CD4-positive, alpha-beta T cell treated with Interleukin-17A for 1 hour (primary cell): Measurements from ENCODE around the gene PCDHGC5.
A peak's percentile ranks its signal among the peaks of the same experiment; 100 is the strongest.

Experiments
- DNase-seq: peaks from one replicate; pipeline ENCODE4 v3.0.0-alpha.2; 2020

Gene PCDHGC5

DNA sequence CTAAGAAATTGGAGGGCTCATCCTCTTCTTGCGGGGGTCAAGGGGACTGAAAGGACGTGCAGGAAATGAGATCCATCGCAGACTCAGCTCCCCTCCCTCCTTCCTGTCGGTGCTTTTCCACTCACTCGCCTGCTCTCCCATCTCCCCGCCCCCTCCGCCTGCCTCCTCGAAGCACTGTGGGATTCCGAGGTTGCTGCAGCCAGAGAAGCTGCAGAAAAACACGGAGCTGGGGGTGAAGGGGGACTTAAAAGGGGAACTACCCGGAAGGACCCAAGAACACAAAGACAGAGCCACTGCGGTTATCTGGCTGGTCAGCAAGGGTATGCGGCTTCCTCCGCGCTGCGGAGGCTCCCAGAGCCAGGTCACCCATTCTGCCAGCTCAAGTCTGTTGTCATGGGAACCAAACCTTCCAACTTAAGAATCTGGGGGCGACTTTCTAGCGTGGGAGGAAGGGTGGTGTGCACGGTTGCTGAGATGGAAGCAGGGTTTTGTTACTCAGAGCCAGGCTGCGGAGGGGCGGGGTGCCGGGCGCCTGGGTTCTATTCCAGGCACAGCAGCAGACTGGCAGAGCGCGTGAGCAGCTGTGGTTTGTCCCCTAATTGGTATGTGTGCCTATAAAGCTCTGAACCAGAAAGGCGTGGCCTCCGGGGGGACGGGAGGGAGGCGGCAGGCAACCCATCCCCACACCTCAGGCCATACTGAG is 24.9 kb downstream of the PCDHGC5 start:
- DNase-seq: peak; percentile 37

GRCh38 chr5:141514330-141515133 is 25.7 kb downstream of the PCDHGC5 start:
- no peak for DNase-seq

DNA sequence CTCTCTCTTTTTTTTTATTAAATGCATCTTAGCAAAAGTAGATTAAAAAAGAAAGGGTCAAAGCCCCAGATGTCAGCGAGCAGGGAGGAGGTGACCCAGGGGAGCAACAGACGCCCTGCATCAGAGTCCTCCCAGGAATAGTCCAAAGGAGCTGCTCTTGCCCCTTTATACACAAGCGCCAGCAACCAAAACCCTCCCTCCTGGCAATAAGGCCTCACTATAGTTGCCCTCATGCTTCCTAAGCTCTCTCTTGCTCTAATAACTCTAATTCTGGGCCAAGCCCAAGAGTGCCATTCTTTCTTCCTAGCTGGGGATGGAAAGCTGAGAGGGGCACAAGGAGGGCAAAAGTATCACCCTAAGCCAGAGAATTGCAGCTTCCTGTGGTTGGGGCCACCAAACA is 26.3 kb downstream of the PCDHGC5 start:
- no peak for DNase-seq

GRCh38 chr5:141515946-141516671 is 27.2 kb downstream of the PCDHGC5 start:
- no peak for DNase-seq

DNA sequence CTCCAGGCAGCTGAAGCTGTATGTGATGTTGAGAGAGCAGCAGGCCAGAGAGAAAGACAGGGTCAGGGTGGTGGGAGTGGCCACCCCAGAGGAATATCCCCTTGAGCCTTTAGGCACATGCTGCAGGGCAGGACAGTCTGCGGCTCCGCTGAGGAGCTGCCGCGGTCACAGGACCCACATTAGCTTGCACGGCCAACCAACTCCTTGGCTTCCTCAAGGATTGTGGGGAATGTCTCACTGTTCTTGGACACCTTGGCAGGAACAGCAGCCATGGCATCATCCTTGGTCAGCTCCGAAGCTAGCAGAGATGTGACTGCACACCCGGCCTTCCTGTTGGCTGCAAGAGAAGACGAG is 27.8 kb downstream of the PCDHGC5 start:
- no peak for DNase-seq

GRCh38 chr5:141517312-141517711 is 28.4 kb downstream of the PCDHGC5 start:
- DNase-seq: no peak

GRCh38 chr5:141517880-141518617 is 29.2 kb downstream of the PCDHGC5 start:
- no peak for DNase-seq

DNA sequence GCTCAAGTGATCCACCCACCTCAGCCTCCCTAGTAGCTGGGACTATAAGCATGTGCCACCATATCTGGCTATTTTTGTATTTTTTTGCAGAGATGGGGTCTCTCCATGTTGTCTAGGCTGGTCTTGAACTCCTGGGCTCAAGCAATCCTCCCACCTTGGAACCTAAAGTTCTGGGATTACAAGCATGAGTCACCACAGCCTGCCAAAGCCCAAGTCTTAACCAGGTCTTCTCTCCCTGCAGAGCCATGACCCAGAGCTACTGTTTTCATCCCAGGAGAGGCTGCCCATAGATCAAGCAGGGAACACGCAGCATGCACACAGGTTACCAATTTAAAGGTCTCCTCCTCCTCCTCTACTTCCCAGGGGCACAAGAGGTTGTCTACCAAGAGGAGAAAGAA is 29.7 kb downstream of the PCDHGC5 start:
- DNase-seq: no peak

GRCh38 chr5:141519605-141520565 is 31.0 kb downstream of the PCDHGC5 start:
- DNase-seq: no peak

DNA sequence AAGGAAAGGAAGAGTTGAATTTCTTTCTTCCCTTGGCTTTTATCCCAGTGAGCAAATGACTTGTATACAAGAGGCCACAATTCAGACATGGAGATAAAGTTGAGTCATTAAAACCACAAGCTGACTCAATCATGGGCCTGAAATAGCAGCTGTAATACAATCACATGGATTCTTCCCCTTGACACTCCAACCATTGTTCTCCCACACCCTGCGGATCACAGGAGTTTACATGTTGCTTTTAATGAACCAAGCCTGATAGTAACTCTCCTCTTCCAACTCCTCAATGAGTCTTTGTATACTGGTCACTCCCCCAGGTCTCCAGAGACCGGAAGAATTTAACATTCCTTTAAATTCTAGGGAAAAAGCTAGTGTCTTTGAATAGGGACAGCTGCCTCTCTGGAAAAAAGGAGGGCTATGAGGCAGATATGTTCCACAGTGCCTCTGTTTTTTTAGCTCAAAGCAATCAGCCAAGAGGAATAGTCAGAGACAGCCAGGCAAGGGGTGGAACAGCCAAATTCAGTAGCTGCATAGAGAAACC is 32.4 kb downstream of the PCDHGC5 start:
- DNase-seq: no peak

GRCh38 chr5:141522301-141522700 is 33.4 kb downstream of the PCDHGC5 start:
- DNase-seq: no peak

GRCh38 chr5:141523991-141524390 is 35.1 kb downstream of the PCDHGC5 start:
- DNase-seq: no peak

DNA sequence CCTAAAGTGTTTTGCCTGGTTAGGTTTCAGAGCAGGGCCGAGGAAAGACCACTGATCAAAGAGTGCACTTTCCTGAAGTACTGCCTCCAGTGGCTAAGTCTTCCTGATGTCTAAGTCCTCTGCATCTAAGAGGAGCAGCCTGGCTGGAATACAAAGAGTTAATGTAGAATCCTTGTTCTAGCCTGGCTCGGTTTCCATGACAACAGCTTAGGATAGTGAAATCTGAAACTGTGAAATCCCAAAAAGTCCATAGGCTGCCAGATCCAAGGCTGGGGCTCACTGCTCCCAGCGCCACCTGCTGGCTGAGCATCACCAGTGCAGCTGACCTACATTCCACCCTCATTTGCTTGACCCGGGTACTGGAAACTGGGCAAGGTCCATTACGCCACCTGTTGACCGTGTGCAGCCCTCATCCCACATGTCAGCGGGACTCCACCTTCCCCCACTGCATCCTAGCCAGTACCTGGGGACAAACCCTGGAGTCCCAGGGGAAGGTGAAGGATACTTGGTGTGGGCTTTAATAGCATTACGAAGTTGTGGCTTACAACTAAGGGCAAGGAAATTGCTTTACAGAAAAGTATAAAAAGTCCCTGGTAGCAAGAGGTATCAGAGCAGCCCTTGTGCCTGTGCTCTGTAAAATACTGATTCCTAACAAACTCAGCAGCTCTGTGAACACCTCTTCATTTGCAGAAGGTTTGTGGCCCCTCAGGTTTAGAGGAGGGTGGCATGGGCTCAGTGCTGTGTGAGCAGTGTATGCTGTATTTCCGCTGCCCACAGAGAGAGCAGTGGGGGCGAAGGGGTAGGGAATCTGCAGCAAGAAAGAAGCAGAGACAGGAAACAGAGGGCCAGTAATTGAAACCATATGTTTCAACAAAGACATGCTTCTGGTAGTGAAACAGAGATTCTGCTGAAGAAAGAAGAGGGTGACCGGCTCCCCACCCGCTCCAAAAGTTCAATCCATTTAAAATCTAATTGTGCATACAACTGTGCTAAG is 36.0 kb downstream of the PCDHGC5 start:
- DNase-seq: peak; percentile 65

DNA sequence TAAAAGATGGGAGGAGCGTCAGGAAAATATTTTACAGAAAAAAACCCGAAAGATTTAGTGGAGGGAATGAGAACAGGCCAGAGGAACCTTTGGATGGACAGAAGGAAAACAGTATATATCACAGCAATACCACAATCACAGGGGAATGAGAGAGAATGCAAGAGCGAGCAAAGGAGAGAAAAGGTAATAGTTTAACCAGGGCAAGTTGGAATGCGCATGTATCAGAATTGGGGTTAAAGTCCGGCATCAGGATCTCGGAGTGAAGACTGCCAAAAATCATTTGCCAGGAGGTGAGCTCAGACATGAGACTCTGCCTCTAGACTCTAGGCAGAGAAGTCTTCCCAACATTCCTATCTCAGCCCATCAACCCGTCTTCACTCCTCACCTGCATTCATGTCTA is 36.8 kb downstream of the PCDHGC5 start:
- no peak for DNase-seq

GRCh38 chr5:141527426-141527825 is 38.5 kb downstream of the PCDHGC5 start:
- DNase-seq: no peak

- no peak for DNase-seq
These were observed 39.6 kb downstream of the PCDHGC5 start for GRCh38 chr5:141528291-141528984.

DNA sequence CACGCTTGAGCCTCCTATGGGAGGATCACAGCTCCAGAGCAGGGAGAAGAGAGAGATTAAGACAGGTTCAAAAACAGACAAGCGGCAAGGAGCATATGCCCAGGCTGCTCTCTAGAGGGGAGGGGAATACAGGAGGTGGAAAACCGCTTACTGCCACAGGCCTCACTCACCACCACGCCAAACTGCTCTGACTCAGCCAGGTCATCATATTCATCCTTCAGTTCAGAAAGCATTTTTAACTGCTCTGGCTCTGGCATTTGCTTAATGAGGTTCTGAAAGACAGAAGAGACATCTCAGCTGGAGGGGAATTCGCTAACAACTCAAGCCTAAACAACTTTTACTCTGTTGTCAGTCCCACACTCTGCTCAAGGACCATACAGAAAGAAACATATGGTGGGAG is 40.1 kb downstream of the PCDHGC5 start:
- DNase-seq: no peak

DNA sequence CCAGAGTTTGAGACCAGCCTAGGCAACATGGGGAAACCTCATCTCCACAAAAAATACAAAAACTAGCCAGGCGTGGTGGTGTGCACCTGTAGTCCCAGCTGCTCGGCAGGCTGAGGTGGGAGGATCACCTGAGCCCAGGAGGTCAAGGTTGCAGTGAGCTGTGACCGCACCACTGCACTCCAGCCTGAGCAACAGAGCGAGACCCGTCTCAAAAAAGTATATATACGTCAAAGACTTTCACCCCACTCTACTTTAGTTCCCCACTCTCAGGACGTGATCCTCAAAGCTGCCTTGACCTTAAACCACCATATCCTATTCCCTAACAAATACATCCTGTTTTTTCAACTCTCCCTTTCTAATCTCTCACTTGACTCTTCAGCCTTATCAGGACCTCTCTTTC is 41.0 kb downstream of the PCDHGC5 start:
- no peak for DNase-seq

DNA sequence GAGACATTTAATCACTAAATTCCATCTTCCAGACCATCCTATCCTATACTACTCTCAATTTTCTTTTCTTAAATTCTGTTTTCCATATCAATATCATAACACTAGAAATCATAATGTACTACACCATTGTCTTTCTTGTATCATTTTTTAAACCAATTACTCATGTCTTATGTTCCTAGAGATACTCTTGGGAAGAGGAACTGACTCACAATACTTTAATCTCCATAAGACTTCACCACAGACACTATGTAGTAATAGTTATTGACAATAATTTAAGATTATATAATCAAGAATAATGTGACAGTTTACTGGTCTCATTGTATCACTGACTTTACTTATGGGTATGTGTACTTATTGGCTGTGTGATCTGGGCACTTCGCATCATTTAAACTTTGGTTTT is 43.8 kb downstream of the PCDHGC5 start:
- DNase-seq: no peak

DNA sequence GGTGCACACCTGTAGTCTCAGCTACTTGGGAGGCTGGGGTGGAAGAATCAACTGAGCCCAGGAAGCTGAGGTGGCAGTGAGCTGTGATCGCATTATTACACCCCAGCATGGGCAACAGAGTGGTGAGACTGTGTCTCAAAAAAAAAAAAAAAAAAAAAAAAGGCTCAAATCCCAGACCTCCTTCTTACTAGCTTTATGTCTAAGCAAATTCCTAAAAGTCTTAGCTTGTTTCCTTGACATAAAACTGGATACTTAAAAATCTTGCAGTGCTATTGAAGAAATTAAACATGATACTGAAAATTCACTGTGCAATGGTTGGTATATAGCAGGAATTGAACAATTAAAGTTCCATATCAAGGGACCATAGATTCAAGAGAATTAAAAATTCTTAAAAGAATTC is 45.0 kb downstream of the PCDHGC5 start:
- no peak for DNase-seq
